Fibroblast of skin of left biceps (primary cell): ENCODE measurements around the gene GPSM3.
"Not testable (repeated sequence)": the region's sequence is repeated elsewhere in the genome, so short reads cannot be mapped to it uniquely, and the experiment has no call there.

Source experiments
- DNase-seq, 2 experiments: peaks; one replicate each; pipeline ENCODE4 v3.0.0-alpha.2; 2013; ENCODE audit warnings: low read depth in 2 of 2

GPSM3 gene, protein sequence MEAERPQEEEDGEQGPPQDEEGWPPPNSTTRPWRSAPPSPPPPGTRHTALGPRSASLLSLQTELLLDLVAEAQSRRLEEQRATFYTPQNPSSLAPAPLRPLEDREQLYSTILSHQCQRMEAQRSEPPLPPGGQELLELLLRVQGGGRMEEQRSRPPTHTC

DNA sequence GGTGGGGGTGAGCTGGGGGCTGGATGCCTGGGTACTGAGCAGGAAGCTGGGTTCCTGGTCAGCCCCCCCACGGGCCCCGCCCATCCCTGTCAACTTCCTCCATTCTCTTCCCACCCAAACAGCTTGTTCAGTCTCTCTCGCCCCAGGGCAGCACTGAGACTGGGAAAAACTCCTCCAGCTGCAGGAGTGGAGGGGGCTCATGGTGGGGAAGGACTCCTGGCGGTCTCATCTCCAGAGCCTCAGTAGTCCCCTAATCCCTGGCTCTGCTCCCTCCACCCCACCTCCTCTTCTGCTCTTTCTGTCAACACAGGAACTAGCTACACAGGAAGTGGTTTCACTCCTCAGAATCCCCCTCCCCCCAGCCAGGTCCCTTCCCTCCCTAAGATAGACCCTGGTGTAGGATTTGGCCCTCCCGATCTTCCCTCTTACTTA lies at the start of gene GPSM3:
TSS of gene GPSM3 (minus strand) at position 36 of the 432 bp plus-strand sequence. CDS start 130 bp downstream, outside the sequence.
- no peak for DNase-seq

DNA sequence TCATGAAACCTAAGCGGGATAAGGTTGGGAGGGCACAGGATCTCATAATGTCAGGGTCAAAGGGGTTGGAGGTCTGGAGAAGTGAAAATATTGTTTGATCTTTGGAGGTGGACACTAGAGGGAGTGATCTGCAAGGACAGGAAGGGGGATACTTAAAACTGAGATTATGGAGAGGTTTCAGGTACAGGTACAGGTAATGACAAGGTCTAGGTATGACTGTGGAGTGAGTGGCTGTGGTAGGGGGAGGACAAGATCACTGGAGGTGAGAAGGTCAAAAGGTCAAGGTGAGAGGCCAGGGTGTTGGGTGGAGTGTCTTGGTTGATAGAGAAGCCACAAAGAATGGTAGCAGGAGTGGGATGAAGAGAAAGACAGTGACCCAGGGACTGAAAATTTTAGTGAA lies 48.2 kb upstream of the GPSM3 start:
- no peak for DNase-seq

DNA sequence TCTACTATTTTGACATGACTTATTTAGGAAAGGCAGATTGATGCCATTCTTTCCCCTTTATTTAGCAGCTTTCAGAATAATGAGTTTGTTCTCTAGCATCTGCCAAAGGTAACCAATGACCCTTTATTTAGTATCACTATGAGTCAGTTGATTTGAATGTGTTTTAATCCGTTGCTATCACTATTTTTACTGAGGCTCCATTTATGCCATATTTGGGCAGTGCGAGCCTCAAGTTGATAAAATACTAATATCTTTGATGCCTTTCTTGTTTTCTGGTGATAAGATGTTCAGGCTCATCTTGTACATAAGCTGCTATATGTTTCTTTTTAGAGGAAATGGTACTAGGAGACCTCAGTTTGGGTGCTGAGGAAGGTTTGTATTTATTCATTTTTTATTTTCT lies 47.0 kb upstream of the GPSM3 start:
- no peak for DNase-seq

DNA sequence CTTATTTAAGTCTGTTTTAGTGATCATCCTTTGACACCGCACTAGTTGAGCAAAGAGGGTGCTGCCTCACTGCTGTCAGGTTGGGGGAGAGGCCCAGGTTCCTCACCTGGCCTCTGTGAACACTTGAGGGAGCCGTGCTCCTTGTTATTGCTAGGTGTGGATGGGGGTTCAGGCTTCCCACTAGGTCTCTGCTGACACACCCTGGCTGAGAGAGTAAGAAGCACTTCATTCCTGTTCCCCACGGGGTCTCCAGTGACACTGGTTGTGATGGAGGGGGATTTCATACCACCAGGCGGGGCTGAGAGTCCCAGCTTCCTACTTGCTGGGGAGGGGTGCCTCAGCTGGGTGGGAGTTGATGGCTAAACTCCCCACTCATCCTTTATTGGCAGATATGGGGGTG lies 42.5 kb upstream of the GPSM3 start:
- DNase-seq: no peak

DNA sequence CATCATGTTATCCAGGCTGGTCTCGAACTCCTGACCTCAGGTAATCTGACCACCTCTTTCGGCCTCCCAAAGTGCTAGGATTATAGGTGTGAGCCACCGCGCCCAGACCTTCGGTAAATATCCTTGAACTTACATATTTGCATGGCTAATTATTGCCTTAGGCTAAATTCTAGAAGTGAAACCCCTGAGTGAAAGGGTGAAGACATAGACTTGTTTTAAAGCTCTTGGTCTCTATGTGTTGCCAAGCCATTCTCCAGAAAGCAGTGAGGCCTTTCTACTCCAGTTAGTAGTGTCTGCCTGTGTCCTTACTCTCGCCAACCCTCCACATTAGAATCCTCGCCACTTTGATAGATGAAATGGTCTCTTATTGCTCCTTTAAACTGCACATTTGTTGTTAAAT lies 34.0 kb upstream of the GPSM3 start:
- no peak for DNase-seq

DNA sequence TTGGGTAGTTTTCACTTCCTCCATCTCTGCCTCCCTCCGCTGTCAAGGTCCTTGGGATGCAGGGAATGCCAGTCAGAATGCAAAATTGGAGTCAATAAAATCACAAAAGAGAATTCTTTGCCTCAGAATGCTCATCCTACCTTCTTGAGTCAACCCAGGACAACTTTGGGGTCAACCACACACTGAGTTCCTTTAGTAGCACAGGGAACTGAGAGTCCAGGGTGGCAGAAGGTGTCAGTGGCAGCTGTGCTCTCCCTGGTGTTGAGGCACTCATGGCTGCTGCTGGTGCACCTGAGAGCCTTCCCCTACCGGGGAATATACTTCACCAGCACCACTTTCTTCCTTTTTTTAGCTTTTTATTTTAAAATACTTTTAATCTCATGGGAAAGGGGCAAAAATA lies 32.3 kb upstream of the GPSM3 start:
- DNase-seq: no peak

DNA sequence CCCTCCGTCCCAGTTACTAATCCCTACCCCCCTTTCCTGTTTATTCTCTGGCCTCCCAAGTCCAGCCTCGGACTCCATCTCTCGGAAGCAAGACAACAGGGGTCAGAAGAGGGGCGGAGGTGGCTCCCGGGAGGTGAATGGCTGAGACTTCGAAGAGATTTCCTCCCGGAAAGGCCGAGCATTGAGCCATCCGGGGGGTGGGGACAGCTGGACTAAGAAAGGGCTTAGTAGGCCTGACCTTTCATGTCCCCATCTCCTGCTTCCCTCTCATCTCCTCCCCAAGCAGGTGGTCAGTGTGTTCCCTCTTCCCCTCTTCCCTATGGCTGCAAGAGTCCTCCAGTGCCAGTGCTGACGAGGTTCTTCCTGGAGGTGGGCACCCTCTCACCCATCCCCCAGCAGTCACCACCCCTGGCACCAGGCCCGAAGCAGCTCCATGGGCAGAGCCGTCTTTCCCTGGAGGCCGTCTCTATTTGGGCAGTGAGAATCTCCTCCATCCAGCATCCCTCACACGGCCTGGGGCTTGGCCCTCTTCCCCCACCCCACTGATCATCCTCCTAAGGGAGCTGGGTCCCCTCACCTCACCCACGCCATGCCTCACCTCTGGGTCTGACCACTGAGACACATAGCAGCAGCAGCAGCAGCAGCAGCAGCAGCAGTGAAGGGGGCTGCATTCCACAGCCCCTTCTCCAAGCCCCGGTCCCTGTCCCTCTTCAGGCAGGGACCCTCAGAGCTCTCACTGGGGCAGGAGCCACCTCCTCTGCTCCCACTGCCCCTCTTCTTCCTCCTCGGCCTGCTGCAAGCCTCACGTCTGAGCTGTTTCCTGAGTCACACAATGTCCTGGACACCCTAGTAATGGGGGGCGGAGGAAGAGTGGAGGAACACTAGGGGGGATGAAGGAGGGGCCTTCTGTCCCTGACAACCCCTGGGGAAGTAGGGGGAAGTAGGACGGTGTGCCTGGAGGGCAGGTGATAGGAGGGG lies 31.1 kb upstream of the GPSM3 start, which contains the start of gene NOTCH4:
TSS of gene NOTCH4 (minus strand) at position 810 of the 978 bp plus-strand sequence. CDS start at position 671, 139 bp downstream.
- DNase-seq: no peak

DNA sequence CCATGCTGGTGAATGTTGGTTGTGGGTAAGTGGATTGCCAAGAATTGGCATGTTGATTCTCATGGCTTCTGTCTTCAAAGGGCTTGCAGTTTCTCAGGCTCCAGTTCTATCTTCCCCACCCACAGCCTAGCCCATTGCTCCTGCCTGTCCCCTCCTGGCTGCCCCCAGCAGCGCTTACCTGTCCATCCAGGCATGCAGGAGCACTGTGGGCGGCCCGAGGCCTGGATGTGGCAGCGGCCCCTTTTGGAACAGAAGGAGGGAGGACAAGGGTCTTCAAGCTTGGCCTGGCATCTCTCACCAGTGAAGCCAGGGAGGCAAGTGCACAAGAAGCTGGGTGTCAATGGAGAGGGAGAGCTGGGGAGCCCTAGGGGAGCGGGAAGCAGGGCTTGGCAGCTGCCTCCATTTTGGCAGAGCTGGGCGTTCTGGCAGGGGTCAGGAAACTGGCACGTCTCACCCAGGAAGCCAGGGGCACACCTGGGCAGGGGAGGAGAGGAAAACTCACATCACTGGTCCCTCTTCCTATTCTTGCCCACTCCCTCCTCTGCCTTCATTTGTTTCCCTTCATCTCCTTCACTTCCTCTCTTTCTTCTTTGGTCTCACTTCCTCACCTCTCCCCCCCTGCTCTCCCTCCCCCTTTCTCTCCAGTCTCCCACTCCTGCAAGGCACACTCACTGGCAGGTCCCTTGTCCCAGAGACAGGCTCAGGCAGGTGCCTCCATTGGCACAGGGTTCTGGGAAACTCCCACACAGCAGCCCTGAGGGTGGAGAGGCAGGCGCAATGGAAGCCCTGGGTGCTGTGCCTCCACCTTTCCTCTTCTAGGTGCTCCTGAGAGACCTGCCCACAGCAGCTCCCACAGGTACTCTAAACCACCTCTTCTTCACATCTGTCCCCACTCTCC lies 30.1 kb upstream of the GPSM3 start:
- no peak for DNase-seq

DNA sequence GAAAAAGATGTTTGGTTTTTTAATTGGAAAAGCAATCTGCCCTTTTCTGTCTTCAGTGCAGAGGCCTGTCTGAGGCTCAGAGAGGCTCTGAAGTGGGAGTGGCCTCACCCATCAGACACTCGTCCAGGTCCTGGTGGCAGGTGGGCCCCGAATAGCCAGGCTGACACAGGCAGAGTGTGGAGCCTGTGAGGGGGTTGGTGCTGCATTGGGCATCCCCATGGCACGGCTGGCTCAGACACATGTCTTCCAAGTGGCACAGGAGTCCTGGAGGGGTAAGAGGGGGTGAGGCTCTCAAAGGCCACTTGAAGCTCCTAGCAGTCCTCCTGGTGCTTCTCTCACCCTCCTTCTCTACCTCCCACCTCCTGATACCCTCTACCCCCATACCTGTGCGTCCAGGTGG lies 27.6 kb upstream of the GPSM3 start:
- DNase-seq: no peak

DNA sequence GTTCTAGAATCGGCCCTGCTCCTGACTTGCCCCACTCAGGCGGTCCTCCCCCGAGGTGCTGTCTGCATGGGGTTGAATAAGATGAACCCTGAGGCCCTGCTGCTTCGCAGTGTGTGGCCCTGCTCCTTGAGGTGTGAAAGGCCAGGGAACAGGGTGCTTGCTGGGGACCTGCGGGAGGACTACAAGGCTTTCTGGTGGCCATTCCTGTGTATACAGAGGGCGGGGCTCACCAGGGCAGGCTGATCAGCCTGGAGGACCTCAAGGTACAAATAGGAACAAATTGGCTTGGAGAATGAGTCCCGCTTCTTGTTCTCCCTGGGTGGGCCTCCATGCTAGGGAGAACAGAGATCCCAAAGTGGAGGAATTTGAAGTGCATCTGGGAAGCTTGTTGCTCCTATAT lies 25.7 kb upstream of the GPSM3 start:
- no peak for DNase-seq

DNA sequence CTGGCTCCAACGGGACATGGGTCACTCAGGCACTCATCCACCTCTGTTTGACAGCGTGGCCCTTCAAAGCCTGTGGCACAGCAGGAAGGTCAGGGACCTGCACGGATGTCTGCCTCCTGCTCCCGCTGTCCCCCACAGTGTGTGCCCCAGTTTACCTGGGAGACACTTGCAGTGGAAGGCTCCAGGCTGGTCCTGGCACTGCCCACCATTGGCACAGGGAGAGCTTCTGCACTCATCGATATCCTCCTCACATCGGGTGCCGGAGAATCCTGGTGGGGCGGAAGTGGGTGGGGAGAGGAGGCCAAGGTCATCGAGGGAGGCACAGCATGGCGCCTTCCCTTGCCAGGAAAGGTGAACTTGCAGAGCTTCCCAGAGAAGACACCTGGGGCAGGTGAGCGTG lies 24.6 kb upstream of the GPSM3 start:
- no peak for DNase-seq

DNA sequence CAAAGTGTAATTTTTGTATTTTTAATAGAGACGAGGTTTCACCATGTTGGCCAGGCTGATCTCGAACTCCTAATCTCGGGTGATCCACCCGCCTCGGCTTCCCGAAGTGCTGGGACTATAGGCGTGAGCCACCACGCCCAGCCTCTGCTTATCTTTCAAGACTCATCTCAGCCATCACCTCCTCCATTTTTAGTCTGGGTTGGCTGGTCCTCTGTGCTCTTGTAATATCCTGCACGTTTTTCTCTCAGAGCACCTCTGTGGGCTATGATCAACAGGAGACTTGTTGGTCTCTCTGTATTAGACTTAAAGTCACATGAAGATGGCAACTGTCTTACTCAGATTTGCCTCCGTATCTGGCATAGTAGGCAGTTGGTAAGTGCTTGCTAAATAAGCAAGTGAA lies 23.8 kb upstream of the GPSM3 start:
- DNase-seq: no peak

DNA sequence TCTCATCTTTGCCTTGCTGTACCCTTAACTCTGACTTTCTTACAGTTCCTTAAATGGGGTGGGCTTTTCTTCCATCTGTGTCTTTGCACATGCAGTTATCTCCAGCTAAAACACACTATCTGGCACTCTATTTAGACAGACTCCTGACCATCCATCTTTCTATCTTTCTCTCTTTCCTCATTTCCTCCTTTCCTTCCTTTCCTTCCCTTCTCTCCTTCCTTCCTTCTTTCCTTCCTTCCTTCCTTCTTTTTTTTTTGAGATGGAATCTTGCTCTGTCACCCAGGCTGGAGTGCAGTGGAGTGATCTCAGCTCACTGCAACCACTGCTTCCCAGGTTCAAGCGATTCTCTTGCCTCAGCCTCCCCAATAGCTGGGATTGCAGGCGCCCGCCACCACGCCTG lies 23.2 kb upstream of the GPSM3 start:
- no peak for DNase-seq

DNA sequence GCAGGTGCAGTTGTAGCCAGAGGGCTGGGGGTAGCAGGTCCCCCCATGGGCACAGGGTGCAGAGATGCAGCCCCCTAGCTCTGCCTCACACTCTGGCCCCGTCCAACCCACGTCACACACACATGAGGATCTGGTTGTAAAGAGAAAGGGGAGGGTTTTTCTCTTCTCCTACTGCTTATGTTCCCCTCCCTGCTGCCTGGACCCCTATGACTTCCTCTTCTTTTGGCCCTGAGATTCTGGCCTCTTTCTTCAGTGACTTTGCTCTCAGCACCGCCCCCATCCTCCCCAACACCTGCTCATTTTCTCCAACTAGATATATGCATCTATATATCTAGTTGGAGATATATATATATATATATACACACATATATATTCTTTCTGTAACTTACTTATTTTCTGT lies 21.7 kb upstream of the GPSM3 start:
- DNase-seq: no peak

DNA sequence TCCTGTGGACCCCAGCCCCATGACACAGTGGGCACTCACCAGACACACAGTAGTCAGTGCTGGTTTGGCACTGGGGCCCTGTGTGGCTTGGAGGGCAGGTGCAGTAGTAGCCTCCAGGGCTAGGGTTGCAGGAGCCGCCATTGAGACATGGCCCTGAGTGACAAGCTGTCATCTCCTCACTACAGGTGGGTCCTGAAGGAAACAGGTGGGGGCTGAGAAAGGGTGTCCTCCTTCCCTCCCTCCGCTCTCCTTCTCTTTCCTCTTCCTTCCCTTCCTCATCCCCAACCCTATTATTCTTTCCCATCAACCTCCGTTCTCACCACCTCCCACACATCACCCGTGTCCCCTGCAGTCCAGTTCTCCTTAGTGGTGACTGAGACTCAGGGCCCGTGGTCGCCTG lies 21.2 kb upstream of the GPSM3 start:
- DNase-seq: no peak

DNA sequence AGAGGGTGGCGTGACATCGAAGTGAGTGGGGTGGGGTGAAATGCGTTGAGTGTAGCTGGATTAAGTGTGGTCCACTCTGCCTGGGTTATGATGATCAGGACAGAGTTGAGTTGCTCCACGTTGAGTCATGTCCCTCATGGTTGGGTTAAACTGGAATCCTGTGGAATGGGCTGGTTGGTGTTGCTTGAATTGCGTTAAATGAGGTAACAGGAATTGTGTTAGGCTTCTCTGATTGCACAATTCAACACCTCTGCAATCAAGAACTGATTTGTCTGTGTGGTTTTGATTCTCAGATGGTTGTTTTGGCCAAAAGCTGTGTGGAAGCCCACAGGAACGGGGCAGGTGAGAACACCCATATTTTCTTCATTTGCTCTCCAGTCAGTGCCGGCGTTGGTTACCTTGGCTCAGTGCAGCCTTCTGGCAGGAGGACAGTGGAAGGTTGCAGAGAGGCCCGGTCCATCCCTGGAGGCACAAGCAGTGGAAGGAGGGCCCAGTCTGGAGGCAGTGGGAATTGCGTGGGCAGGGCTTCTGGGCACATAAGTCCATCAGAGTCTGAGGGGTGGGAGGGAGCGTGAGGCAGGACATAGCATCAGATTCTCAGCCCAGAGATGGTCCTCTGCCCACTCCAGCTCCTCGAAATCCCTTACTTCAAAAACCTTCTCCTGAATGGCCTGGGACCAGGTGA lies 19.8 kb upstream of the GPSM3 start:
- DNase-seq: no peak

DNA sequence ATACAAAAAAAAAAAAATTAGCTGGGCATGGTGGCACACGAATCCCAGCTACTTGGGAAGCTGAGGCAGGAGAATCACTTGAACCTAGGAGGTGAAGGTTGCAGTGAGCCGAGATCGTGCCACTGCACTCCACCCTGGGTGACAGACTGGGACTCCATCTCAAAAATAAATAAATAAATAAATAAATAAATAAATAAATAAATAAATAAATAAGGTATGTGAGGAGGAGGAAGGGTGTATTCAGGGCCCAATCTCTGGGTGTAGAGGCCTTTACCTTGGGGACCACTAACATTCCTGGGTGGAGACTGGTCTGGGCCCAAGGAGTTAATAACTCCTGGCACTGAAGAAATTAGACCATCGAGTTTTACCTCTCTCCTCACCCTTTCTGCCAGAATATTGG lies 19.0 kb upstream of the GPSM3 start:
- not testable (repeated sequence) for DNase-seq

DNA sequence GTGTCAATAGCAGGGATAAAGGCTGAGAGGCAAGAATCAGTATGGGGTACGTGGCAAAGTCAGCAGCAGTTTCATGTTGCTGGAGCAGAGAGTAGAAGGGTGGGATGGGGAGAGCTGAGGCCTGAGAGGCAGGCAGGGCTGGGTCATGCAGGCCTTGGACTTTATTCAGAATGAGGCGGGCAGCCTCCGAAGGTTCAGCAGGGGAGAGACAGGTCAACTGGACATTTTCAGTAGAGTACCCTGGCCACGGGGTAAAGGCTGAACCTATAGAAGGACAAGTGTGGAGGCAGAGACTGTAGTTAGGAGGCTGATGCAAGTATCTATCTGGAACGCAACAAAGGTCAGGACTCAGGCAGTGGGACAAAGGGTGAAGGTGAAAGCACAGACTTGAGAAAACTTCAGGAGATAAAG lies 17.8 kb upstream of the GPSM3 start:
- no peak for DNase-seq

DNA sequence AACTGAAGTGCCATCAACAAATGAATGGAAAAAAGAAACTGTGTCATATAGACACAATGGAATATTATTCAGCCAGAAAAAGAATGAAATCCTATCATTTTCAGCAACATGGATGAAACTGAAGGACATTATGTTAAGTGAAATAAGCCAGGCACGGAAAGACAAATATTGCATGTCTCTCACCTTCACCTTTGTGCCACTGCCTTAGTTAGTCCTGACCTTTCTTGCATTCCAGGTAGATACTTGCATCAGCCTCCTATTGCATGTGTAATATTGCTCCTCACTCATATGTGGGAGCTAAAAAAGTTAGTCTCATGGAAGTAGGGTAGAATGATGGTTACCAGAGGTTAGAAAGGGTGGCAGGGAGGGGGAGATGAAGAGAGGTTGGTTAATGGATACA lies 16.6 kb upstream of the GPSM3 start:
- DNase-seq: no peak

DNA sequence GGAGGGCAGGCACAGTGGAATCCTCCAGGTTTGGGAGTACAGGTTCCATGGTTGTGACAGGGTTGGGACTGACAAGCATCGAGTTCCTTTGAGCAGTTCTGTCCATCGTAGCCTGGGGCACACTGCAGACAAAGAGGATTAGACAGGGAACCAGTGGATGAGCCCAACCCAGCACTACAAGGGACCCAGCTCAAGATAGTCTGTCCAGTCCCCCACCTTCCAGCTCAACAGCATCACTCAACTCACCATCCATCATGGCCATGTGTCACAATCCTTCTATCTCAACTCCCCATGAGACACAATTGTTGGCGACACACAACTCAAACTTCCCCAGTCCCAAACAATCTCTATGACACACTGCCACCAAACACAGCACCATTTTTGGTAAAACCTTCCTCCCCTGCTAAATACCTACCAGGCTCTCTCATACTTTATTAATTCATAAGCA lies 11.8 kb upstream of the GPSM3 start:
- no peak for DNase-seq
